H9 (cell line): ENCODE measurements around the gene TXNRD1. TPM values are rescaled to one million over a fixed set of nuclear protein-coding genes. Genes with fewer than 3 reads are reported as not detected.

Source experiments
- DNase-seq: peaks from one replicate; pipeline ENCODE4 v3.0.0-alpha.2; 2017
- H2AFZ ChIP-seq: one replicate; pipeline ENCODE4 v1.6.1; 2013; ENCODE audit warnings: mild to moderate bottlenecking, low read length, control low read depth, moderate library complexity
- H2AK5ac ChIP-seq: 2 replicates; pipeline ENCODE4 v1.6.1; 2013; ENCODE audit warnings: low read length, control low read depth, mixed read lengths; ENCODE audit not compliant: insufficient read length
- H2BK120ac ChIP-seq: one replicate; pipeline ENCODE4 v1.6.1; 2013; ENCODE audit warnings: low read depth, mild to moderate bottlenecking, low read length, control low read depth, inconsistent platforms; ENCODE audit not compliant: poor library complexity, severe bottlenecking
- H2BK12ac ChIP-seq: 2 replicates; pipeline ENCODE4 v1.6.1; 2013; ENCODE audit warnings: low read length, control low read depth, mixed read lengths, low read depth; ENCODE audit not compliant: insufficient read length
- H2BK15ac ChIP-seq: 2 replicates; pipeline ENCODE4 v1.6.1; 2013; ENCODE audit warnings: low read depth, low read length, control low read depth
- H2BK20ac ChIP-seq: one replicate; pipeline ENCODE4 v1.6.1; 2013; ENCODE audit warnings: low read depth, mild to moderate bottlenecking, low read length, control low read depth, inconsistent platforms; ENCODE audit not compliant: poor library complexity, severe bottlenecking
- H2BK5ac ChIP-seq: 2 replicates; pipeline ENCODE4 v1.6.1; 2013; ENCODE audit warnings: low read length, control low read depth, mixed read lengths; ENCODE audit not compliant: insufficient read length
- H3K14ac ChIP-seq: 2 replicates; pipeline ENCODE4 v1.6.1; 2013; ENCODE audit warnings: low read length, control low read depth; ENCODE audit not compliant: insufficient read depth
- H3K18ac ChIP-seq: 2 replicates; pipeline ENCODE4 v1.6.1; 2013; ENCODE audit warnings: low read depth, mild to moderate bottlenecking, mixed read lengths, low read length, control low read depth; ENCODE audit not compliant: insufficient read length
- H3K23ac ChIP-seq: 2 replicates; pipeline ENCODE4 v1.6.1; 2013; ENCODE audit warnings: low read length, control low read depth, mixed read lengths, low read depth; ENCODE audit not compliant: insufficient read length
- H3K23me2 ChIP-seq: 2 replicates; pipeline ENCODE4 v1.6.1; 2013; ENCODE audit warnings: low read depth, mild to moderate bottlenecking, mixed read lengths, low read length, control low read depth; ENCODE audit not compliant: insufficient read length, poor library complexity, severe bottlenecking
- H3K27ac ChIP-seq: 2 replicates; pipeline ENCODE4 v1.5.1; 2013; ENCODE audit warnings: low read length, control low read depth, mixed read lengths, low read depth; ENCODE audit not compliant: insufficient read length
- H3K27me3 ChIP-seq: 2 replicates; pipeline ENCODE4 v1.6.1; 2013; ENCODE audit warnings: low read length, control low read depth, inconsistent platforms; ENCODE audit not compliant: insufficient read depth
- H3K4ac ChIP-seq: 2 replicates; pipeline ENCODE4 v1.6.1; 2013; ENCODE audit warnings: low read depth, mild to moderate bottlenecking, control low read depth, inconsistent platforms, low read length, moderate library complexity
- H3K4me1 ChIP-seq: 2 replicates; pipeline ENCODE4 v1.6.1; 2013; ENCODE audit warnings: low read length, control low read depth, inconsistent platforms; ENCODE audit not compliant: insufficient read depth
- H3K4me2 ChIP-seq: 2 replicates; pipeline ENCODE4 v1.6.1; 2013; ENCODE audit warnings: low read length, control low read depth, mixed read lengths; ENCODE audit not compliant: insufficient read length, insufficient read depth
- H3K56ac ChIP-seq: 2 replicates; pipeline ENCODE4 v1.6.1; 2013; ENCODE audit warnings: low read depth, mild to moderate bottlenecking, mixed read lengths, low read length, control low read depth; ENCODE audit not compliant: insufficient read length
- H3K79me1 ChIP-seq: 2 replicates; pipeline ENCODE4 v1.6.1; 2013; ENCODE audit warnings: low read depth, mild to moderate bottlenecking, moderate library complexity, low read length, control low read depth, inconsistent platforms; ENCODE audit not compliant: insufficient read depth, poor library complexity, severe bottlenecking
- H3K79me2 ChIP-seq: 2 replicates; pipeline ENCODE4 v1.6.1; 2013; ENCODE audit warnings: low read length, control low read depth, inconsistent platforms; ENCODE audit not compliant: insufficient read depth
- H3K9ac ChIP-seq: 2 replicates; pipeline ENCODE4 v1.6.1; 2013; ENCODE audit warnings: low read length, control low read depth, mixed read lengths; ENCODE audit not compliant: insufficient read length; ENCODE audit errors: extremely low read depth
- H3K9me3 ChIP-seq: one replicate; pipeline ENCODE4 v1.6.1; 2013; ENCODE audit warnings: low read depth, low read length, inconsistent platforms; ENCODE audit not compliant: control insufficient read depth
- H3T11ph ChIP-seq: one replicate; pipeline ENCODE4 v1.6.1; 2013; ENCODE audit warnings: mild to moderate bottlenecking, low read length, control low read depth, inconsistent platforms
- H4K20me1 ChIP-seq: one replicate; pipeline ENCODE4 v1.6.1; 2013; ENCODE audit not compliant: control insufficient read depth, insufficient read length, insufficient read depth
- H4K5ac ChIP-seq: 2 replicates; pipeline ENCODE4 v1.6.1; 2013; ENCODE audit warnings: low read depth, mild to moderate bottlenecking, mixed read lengths, low read length, control low read depth; ENCODE audit not compliant: insufficient read length
- H4K8ac ChIP-seq: replicated peaks from 2 replicates; pipeline ENCODE4 v1.6.1; 2013; ENCODE audit warnings: low read length, control low read depth, mixed read lengths, low read depth; ENCODE audit not compliant: insufficient read length
- H4K91ac ChIP-seq: 2 replicates; pipeline ENCODE4 v1.6.1; 2013; ENCODE audit warnings: low read depth, mild to moderate bottlenecking, moderate library complexity, mixed read lengths, low read length, control low read depth; ENCODE audit not compliant: insufficient read length
- H3K27ac Mint-ChIP-seq, 3 experiments: 2 replicates in 2 of 3; 3 replicates in 1 of 3; pipeline ENCODE4 v1.8.0; 2020 to 2021; ENCODE audit warnings: mixed read lengths in 3 of 3, mild to moderate bottlenecking in 1 of 3, moderate library complexity in 1 of 3
- H3K27me3 Mint-ChIP-seq: 2 replicates; pipeline ENCODE4 v1.8.0; 2021; ENCODE audit warnings: low read depth, mild to moderate bottlenecking, moderate library complexity, mixed read lengths
- H3K36me3 Mint-ChIP-seq, 3 experiments: 2 replicates in 2 of 3; 3 replicates in 1 of 3; pipeline ENCODE4 v1.8.0; 2020 to 2021; ENCODE audit warnings: low read depth in 3 of 3, mixed read lengths in 3 of 3; ENCODE audit not compliant: insufficient read depth in 1 of 3
- H3K4me1 Mint-ChIP-seq, 2 experiments: 2 replicates each; pipeline ENCODE4 v1.8.0; 2020; ENCODE audit warnings: mixed read lengths in 2 of 2
- H3K4me3 Mint-ChIP-seq, 2 experiments: 2 replicates in 1 of 2; 3 replicates in 1 of 2; pipeline ENCODE4 v1.8.0; 2020 to 2021; ENCODE audit warnings: mild to moderate bottlenecking in 2 of 2, mixed read lengths in 2 of 2, moderate library complexity in 1 of 2
- H3K9me3 Mint-ChIP-seq, 2 experiments: 2 replicates in 1 of 2; 3 replicates in 1 of 2; pipeline ENCODE4 v1.8.0; 2020; ENCODE audit warnings: mild to moderate bottlenecking in 2 of 2, mixed read lengths in 2 of 2, moderate library complexity in 1 of 2
- CTCF ChIP-seq: fragments of 200-600 bp; sonication (generic); conservative IDR thresholded peaks from 3 replicates; pipeline ENCODE4 v1.8.0; 2021; ENCODE audit warnings: antibody characterized with exemption, mild to moderate bottlenecking
- WGBS: extraction: QIAGEN DNeasy Blood & Tissue Kit; methylation state at CpG from one replicate; pipeline ENCODE4 v1.1.7; 2013; ENCODE audit warnings: missing lambda C conversion rate, low lambda C conversion rate, mixed read lengths; ENCODE audit not compliant: insufficient read length; ENCODE audit errors: extremely low coverage; 5-methylcytosine and 5-hydroxymethylcytosine counted together
- total RNA-seq: library from RNA; stranded (reverse); gene quantifications from 2 replicates; pipeline ENCODE4 v1.2.1, GENCODE V29; 2021

The TXNRD1 gene
- total RNA-seq, 1 experiment from 2014 or later, result 100 TPM

DNA sequence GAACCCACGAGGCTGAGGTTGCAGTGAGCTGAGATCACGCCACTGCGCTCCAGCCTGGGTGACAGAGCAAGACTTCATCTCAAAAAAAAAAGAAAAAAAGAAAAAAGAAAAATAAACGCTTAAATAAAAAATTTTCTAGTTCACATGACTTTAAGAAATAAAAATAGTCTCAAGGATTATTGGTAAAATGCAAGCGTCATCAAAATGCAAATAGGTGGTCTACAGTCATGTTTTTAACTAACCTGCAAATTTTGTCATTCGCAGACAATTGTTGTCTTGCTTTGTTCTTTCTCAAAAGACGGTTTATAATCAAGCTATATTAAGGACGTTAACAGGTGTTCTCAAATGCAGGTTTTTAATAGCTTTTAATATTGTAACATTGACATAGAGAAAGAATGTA, 22.4 kb downstream of the TXNRD1 start:
- H3K27ac ChIP-seq, result no peak overlapping the region
- no peak overlapping the region for H3K9ac ChIP-seq
- H3K36me3 Mint-ChIP-seq, result peaks cover 4 to 16% (median 13%) of the 10 kb centered on the region in 3 experiments; a peak in 4 of 7 replicates
- H3K9me3 Mint-ChIP-seq, result peaks cover 28% of the 10 kb centered on the region in 2 experiments
- H3K18ac ChIP-seq, result no peak overlapping the region
- no peak overlapping the region for H3K23ac ChIP-seq
- no peaks in the 10 kb centered on the region for H3K4me1 ChIP-seq
- H2BK5ac ChIP-seq, result no peak overlapping the region
- H3K4me3 Mint-ChIP-seq, result no peak overlapping the region
- H3K4me2 ChIP-seq, result no peak overlapping the region
- no peaks in the 10 kb centered on the region for H3K27me3 ChIP-seq
- H3K27me3 Mint-ChIP-seq, result peaks cover 13% of the 10 kb centered on the region
- no peak overlapping the region for H3K14ac ChIP-seq
- no peaks in the 10 kb centered on the region for H3K4me1 Mint-ChIP-seq
- no peak overlapping the region for H2AFZ ChIP-seq
- H2BK15ac ChIP-seq, result no peak overlapping the region
- no CpG with 5 or more reads among the region's 8 CpGs for WGBS
- H3K27ac Mint-ChIP-seq, result no peak overlapping the region
- no peaks in the 10 kb centered on the region for H4K20me1 ChIP-seq
- H4K5ac ChIP-seq, result no peak overlapping the region
- H2BK12ac ChIP-seq, result no peak overlapping the region
- no peak overlapping the region for H2BK120ac ChIP-seq
- no peaks in the 10 kb centered on the region for H3K79me1 ChIP-seq
- H3T11ph ChIP-seq, result no peak overlapping the region
- no peak overlapping the region for H3K56ac ChIP-seq
- no peak overlapping the region for H3K4ac ChIP-seq
- H3K9me3 ChIP-seq, result no peaks in the 10 kb centered on the region
- no peak overlapping the region for H2AK5ac ChIP-seq
- H4K8ac ChIP-seq, result no peak overlapping the region
- no peaks in the 10 kb centered on the region for H3K79me2 ChIP-seq
- no peak for DNase-seq
- no peaks in the 10 kb centered on the region for H3K23me2 ChIP-seq
- no peak overlapping the region for H4K91ac ChIP-seq
- TF ChIP-seq CTCF, result no peak
- no peak overlapping the region for H2BK20ac ChIP-seq
